H9 (cell line): ENCODE measurements around the gene ZNF521. TPM values are rescaled to one million over a fixed set of nuclear protein-coding genes. Genes with fewer than 3 reads are reported as not detected.

Source experiments
- DNase-seq: peaks from one replicate; pipeline ENCODE4 v3.0.0-alpha.2; 2017
- H2AFZ ChIP-seq: one replicate; pipeline ENCODE4 v1.6.1; 2013; ENCODE audit warnings: mild to moderate bottlenecking, low read length, control low read depth, moderate library complexity
- H2AK5ac ChIP-seq: 2 replicates; pipeline ENCODE4 v1.6.1; 2013; ENCODE audit warnings: low read length, control low read depth, mixed read lengths; ENCODE audit not compliant: insufficient read length
- H2BK120ac ChIP-seq: one replicate; pipeline ENCODE4 v1.6.1; 2013; ENCODE audit warnings: low read depth, mild to moderate bottlenecking, low read length, control low read depth, inconsistent platforms; ENCODE audit not compliant: poor library complexity, severe bottlenecking
- H2BK12ac ChIP-seq: 2 replicates; pipeline ENCODE4 v1.6.1; 2013; ENCODE audit warnings: low read length, control low read depth, mixed read lengths, low read depth; ENCODE audit not compliant: insufficient read length
- H2BK15ac ChIP-seq: 2 replicates; pipeline ENCODE4 v1.6.1; 2013; ENCODE audit warnings: low read depth, low read length, control low read depth
- H2BK20ac ChIP-seq: one replicate; pipeline ENCODE4 v1.6.1; 2013; ENCODE audit warnings: low read depth, mild to moderate bottlenecking, low read length, control low read depth, inconsistent platforms; ENCODE audit not compliant: poor library complexity, severe bottlenecking
- H2BK5ac ChIP-seq: 2 replicates; pipeline ENCODE4 v1.6.1; 2013; ENCODE audit warnings: low read length, control low read depth, mixed read lengths; ENCODE audit not compliant: insufficient read length
- H3K14ac ChIP-seq: 2 replicates; pipeline ENCODE4 v1.6.1; 2013; ENCODE audit warnings: low read length, control low read depth; ENCODE audit not compliant: insufficient read depth
- H3K18ac ChIP-seq: 2 replicates; pipeline ENCODE4 v1.6.1; 2013; ENCODE audit warnings: low read depth, mild to moderate bottlenecking, mixed read lengths, low read length, control low read depth; ENCODE audit not compliant: insufficient read length
- H3K23ac ChIP-seq: 2 replicates; pipeline ENCODE4 v1.6.1; 2013; ENCODE audit warnings: low read length, control low read depth, mixed read lengths, low read depth; ENCODE audit not compliant: insufficient read length
- H3K23me2 ChIP-seq: 2 replicates; pipeline ENCODE4 v1.6.1; 2013; ENCODE audit warnings: low read depth, mild to moderate bottlenecking, mixed read lengths, low read length, control low read depth; ENCODE audit not compliant: insufficient read length, poor library complexity, severe bottlenecking
- H3K27ac ChIP-seq: 2 replicates; pipeline ENCODE4 v1.5.1; 2013; ENCODE audit warnings: low read length, control low read depth, mixed read lengths, low read depth; ENCODE audit not compliant: insufficient read length
- H3K27me3 ChIP-seq: 2 replicates; pipeline ENCODE4 v1.6.1; 2013; ENCODE audit warnings: low read length, control low read depth, inconsistent platforms; ENCODE audit not compliant: insufficient read depth
- H3K4ac ChIP-seq: 2 replicates; pipeline ENCODE4 v1.6.1; 2013; ENCODE audit warnings: low read depth, mild to moderate bottlenecking, control low read depth, inconsistent platforms, low read length, moderate library complexity
- H3K4me1 ChIP-seq: 2 replicates; pipeline ENCODE4 v1.6.1; 2013; ENCODE audit warnings: low read length, control low read depth, inconsistent platforms; ENCODE audit not compliant: insufficient read depth
- H3K4me2 ChIP-seq: 2 replicates; pipeline ENCODE4 v1.6.1; 2013; ENCODE audit warnings: low read length, control low read depth, mixed read lengths; ENCODE audit not compliant: insufficient read length, insufficient read depth
- H3K56ac ChIP-seq: 2 replicates; pipeline ENCODE4 v1.6.1; 2013; ENCODE audit warnings: low read depth, mild to moderate bottlenecking, mixed read lengths, low read length, control low read depth; ENCODE audit not compliant: insufficient read length
- H3K79me1 ChIP-seq: 2 replicates; pipeline ENCODE4 v1.6.1; 2013; ENCODE audit warnings: low read depth, mild to moderate bottlenecking, moderate library complexity, low read length, control low read depth, inconsistent platforms; ENCODE audit not compliant: insufficient read depth, poor library complexity, severe bottlenecking
- H3K79me2 ChIP-seq: 2 replicates; pipeline ENCODE4 v1.6.1; 2013; ENCODE audit warnings: low read length, control low read depth, inconsistent platforms; ENCODE audit not compliant: insufficient read depth
- H3K9ac ChIP-seq: 2 replicates; pipeline ENCODE4 v1.6.1; 2013; ENCODE audit warnings: low read length, control low read depth, mixed read lengths; ENCODE audit not compliant: insufficient read length; ENCODE audit errors: extremely low read depth
- H3K9me3 ChIP-seq: one replicate; pipeline ENCODE4 v1.6.1; 2013; ENCODE audit warnings: low read depth, low read length, inconsistent platforms; ENCODE audit not compliant: control insufficient read depth
- H3T11ph ChIP-seq: one replicate; pipeline ENCODE4 v1.6.1; 2013; ENCODE audit warnings: mild to moderate bottlenecking, low read length, control low read depth, inconsistent platforms
- H4K20me1 ChIP-seq: one replicate; pipeline ENCODE4 v1.6.1; 2013; ENCODE audit not compliant: control insufficient read depth, insufficient read length, insufficient read depth
- H4K5ac ChIP-seq: 2 replicates; pipeline ENCODE4 v1.6.1; 2013; ENCODE audit warnings: low read depth, mild to moderate bottlenecking, mixed read lengths, low read length, control low read depth; ENCODE audit not compliant: insufficient read length
- H4K8ac ChIP-seq: replicated peaks from 2 replicates; pipeline ENCODE4 v1.6.1; 2013; ENCODE audit warnings: low read length, control low read depth, mixed read lengths, low read depth; ENCODE audit not compliant: insufficient read length
- H4K91ac ChIP-seq: 2 replicates; pipeline ENCODE4 v1.6.1; 2013; ENCODE audit warnings: low read depth, mild to moderate bottlenecking, moderate library complexity, mixed read lengths, low read length, control low read depth; ENCODE audit not compliant: insufficient read length
- H3K27ac Mint-ChIP-seq, 3 experiments: 2 replicates in 2 of 3; 3 replicates in 1 of 3; pipeline ENCODE4 v1.8.0; 2020 to 2021; ENCODE audit warnings: mixed read lengths in 3 of 3, mild to moderate bottlenecking in 1 of 3, moderate library complexity in 1 of 3
- H3K27me3 Mint-ChIP-seq: 2 replicates; pipeline ENCODE4 v1.8.0; 2021; ENCODE audit warnings: low read depth, mild to moderate bottlenecking, moderate library complexity, mixed read lengths
- H3K36me3 Mint-ChIP-seq, 3 experiments: 2 replicates in 2 of 3; 3 replicates in 1 of 3; pipeline ENCODE4 v1.8.0; 2020 to 2021; ENCODE audit warnings: low read depth in 3 of 3, mixed read lengths in 3 of 3; ENCODE audit not compliant: insufficient read depth in 1 of 3
- H3K4me1 Mint-ChIP-seq, 2 experiments: 2 replicates each; pipeline ENCODE4 v1.8.0; 2020; ENCODE audit warnings: mixed read lengths in 2 of 2
- H3K4me3 Mint-ChIP-seq, 2 experiments: 2 replicates in 1 of 2; 3 replicates in 1 of 2; pipeline ENCODE4 v1.8.0; 2020 to 2021; ENCODE audit warnings: mild to moderate bottlenecking in 2 of 2, mixed read lengths in 2 of 2, moderate library complexity in 1 of 2
- H3K9me3 Mint-ChIP-seq, 2 experiments: 2 replicates in 1 of 2; 3 replicates in 1 of 2; pipeline ENCODE4 v1.8.0; 2020; ENCODE audit warnings: mild to moderate bottlenecking in 2 of 2, mixed read lengths in 2 of 2, moderate library complexity in 1 of 2
- CTCF ChIP-seq: fragments of 200-600 bp; sonication (generic); conservative IDR thresholded peaks from 3 replicates; pipeline ENCODE4 v1.8.0; 2021; ENCODE audit warnings: antibody characterized with exemption, mild to moderate bottlenecking
- WGBS: extraction: QIAGEN DNeasy Blood & Tissue Kit; methylation state at CpG from one replicate; pipeline ENCODE4 v1.1.7; 2013; ENCODE audit warnings: missing lambda C conversion rate, low lambda C conversion rate, mixed read lengths; ENCODE audit not compliant: insufficient read length; ENCODE audit errors: extremely low coverage; 5-methylcytosine and 5-hydroxymethylcytosine counted together
- total RNA-seq: library from RNA; stranded (reverse); gene quantifications from 2 replicates; pipeline ENCODE4 v1.2.1, GENCODE V29; 2021

ZNF521 gene
- total RNA-seq, 1 experiment from 2014 or later = 3.3 TPM

- Mint-ChIP-seq H3K4me1 (peaks cover 14 to 23% of the 10 kb centered on the region in 2 experiments), H3K27me3 (peaks cover 53% of the 10 kb centered on the region), H3K27ac (no peak overlapping the region), H3K9me3 (no peaks in the 10 kb centered on the region), H3K4me3 (no peak overlapping the region), H3K36me3 (no peaks in the 10 kb centered on the region; a peak in 1 of 7 replicates)
- peaks cover 3% of the 10 kb centered on the region; the same call in 1 of the 2 replicates for H3K27me3 ChIP-seq
- 0 out of 2 replicates have a peak, but pooled peaks cover 2% of the 10 kb centered on the region for H3K4me1 ChIP-seq
- no peak for TF ChIP-seq CTCF
- no peak overlapping the region for H3K4ac ChIP-seq
- H2BK120ac ChIP-seq = no peak overlapping the region
- H3K4me2 ChIP-seq = no peak overlapping the region
- no peaks in the 10 kb centered on the region for H4K20me1 ChIP-seq
- H3K56ac ChIP-seq = no peak overlapping the region
- H4K91ac ChIP-seq = no peak overlapping the region
- no peak overlapping the region for H3K27ac ChIP-seq
- H2BK12ac ChIP-seq = no peak overlapping the region
- no peak overlapping the region for H2BK5ac ChIP-seq
- no CpG with 5 or more reads among the region's 8 CpGs for WGBS
- no peak overlapping the region for H3K9ac ChIP-seq
- no peak overlapping the region for H3K14ac ChIP-seq
- no peak overlapping the region for H2AFZ ChIP-seq
- no peak overlapping the region for H2BK15ac ChIP-seq
- H2AK5ac ChIP-seq = no peak overlapping the region
- H3K79me1 ChIP-seq = no peaks in the 10 kb centered on the region
- no peaks in the 10 kb centered on the region for H3K23me2 ChIP-seq
- no peaks in the 10 kb centered on the region for H3K9me3 ChIP-seq
- H4K5ac ChIP-seq = no peak overlapping the region
- H4K8ac ChIP-seq = no peak overlapping the region
- no peak overlapping the region for H3K18ac ChIP-seq
- no peak overlapping the region for H3K23ac ChIP-seq
- no peak overlapping the region for H2BK20ac ChIP-seq
- H3K79me2 ChIP-seq = no peaks in the 10 kb centered on the region
- DNase-seq = no peak
- H3T11ph ChIP-seq = no peak overlapping the region
Measured at GRCh38 chr18:25038261-25038660, 313.7 kb downstream of the ZNF521 start.
